T follicular helper cell (primary cell): Measurements from ENCODE around the gene HIBADH.

Experiments
- DNase-seq: peaks from one replicate; pipeline ENCODE4 v3.0.0-alpha.2; 2020; ENCODE audit warnings: low read depth
- total RNA-seq, 2 experiments: gene quantifications; one replicate each; lab custom pipeline; 2026; lab: John Stamatoyannopoulos, UW

Gene HIBADH
- total RNA-seq = 15.7 to 18.6 reads per million in 2 experiments

- peak; percentile 94 for DNase-seq
Observed at GRCh38 chr7:27662490-27663205, at the start of gene HIBADH. TSS of gene HIBADH (minus strand) at chr7:27662883. CDS start at chr7:27662788, 95 bp downstream.

- no peak for DNase-seq
Observed at GRCh38 chr7:27712217-27712616, 49.5 kb upstream of the HIBADH start.

GRCh38 chr7:27709137-27710075, 46.7 kb upstream of the HIBADH start:
- DNase-seq = no peak

- DNase-seq = no peak
Observed at GRCh38 chr7:27708485-27708884, 45.8 kb upstream of the HIBADH start.

- no peak for DNase-seq
Observed at GRCh38 chr7:27705200-27705594, 42.5 kb upstream of the HIBADH start.

- no peak for DNase-seq
Observed at GRCh38 chr7:27704422-27705199, 41.9 kb upstream of the HIBADH start.

GRCh38 chr7:27703181-27703580, 40.5 kb upstream of the HIBADH start:
- no peak for DNase-seq

- no peak for DNase-seq
Observed at GRCh38 chr7:27700501-27700900, 37.8 kb upstream of the HIBADH start.

GRCh38 chr7:27699751-27700150, 37.1 kb upstream of the HIBADH start:
- DNase-seq = no peak

GRCh38 chr7:27697861-27698430, 35.3 kb upstream of the HIBADH start:
- no peak for DNase-seq

- DNase-seq = no peak
Observed at GRCh38 chr7:27695096-27695495, 32.4 kb upstream of the HIBADH start.

GRCh38 chr7:27693794-27694193, 31.1 kb upstream of the HIBADH start:
- DNase-seq = no peak

- no peak for DNase-seq
Observed at GRCh38 chr7:27690649-27691048, 28.0 kb upstream of the HIBADH start.

GRCh38 chr7:27689591-27690164, 27.0 kb upstream of the HIBADH start:
- DNase-seq = no peak

GRCh38 chr7:27689150-27689549, 26.5 kb upstream of the HIBADH start:
- DNase-seq = no peak

- DNase-seq = no peak
Observed at GRCh38 chr7:27688646-27689045, 26.0 kb upstream of the HIBADH start.

GRCh38 chr7:27688056-27688455, 25.4 kb upstream of the HIBADH start:
- no peak for DNase-seq

GRCh38 chr7:27686315-27686714, 23.6 kb upstream of the HIBADH start:
- no peak for DNase-seq

- DNase-seq = no peak
Observed at GRCh38 chr7:27685893-27686292, 23.2 kb upstream of the HIBADH start.

- DNase-seq = no peak
Observed at GRCh38 chr7:27685209-27685608, 22.5 kb upstream of the HIBADH start.

GRCh38 chr7:27684491-27684890, 21.8 kb upstream of the HIBADH start:
- DNase-seq = no peak
